H9 (cell line): ENCODE data around the gene TDP2. TPM values are rescaled to one million over a fixed set of nuclear protein-coding genes. Genes with fewer than 3 reads are reported as not detected.
"Not testable (repeated sequence)": the region's sequence is repeated elsewhere in the genome, so short reads cannot be mapped to it uniquely, and the experiment has no call there.

ENCODE experiments used
- DNase-seq: peaks from one replicate; pipeline ENCODE4 v3.0.0-alpha.2; 2017
- H2AFZ ChIP-seq: one replicate; pipeline ENCODE4 v1.6.1; 2013; ENCODE audit warnings: mild to moderate bottlenecking, low read length, control low read depth, moderate library complexity
- H2AK5ac ChIP-seq: 2 replicates; pipeline ENCODE4 v1.6.1; 2013; ENCODE audit warnings: low read length, control low read depth, mixed read lengths; ENCODE audit not compliant: insufficient read length
- H2BK120ac ChIP-seq: one replicate; pipeline ENCODE4 v1.6.1; 2013; ENCODE audit warnings: low read depth, mild to moderate bottlenecking, low read length, control low read depth, inconsistent platforms; ENCODE audit not compliant: poor library complexity, severe bottlenecking
- H2BK12ac ChIP-seq: 2 replicates; pipeline ENCODE4 v1.6.1; 2013; ENCODE audit warnings: low read length, control low read depth, mixed read lengths, low read depth; ENCODE audit not compliant: insufficient read length
- H2BK15ac ChIP-seq: 2 replicates; pipeline ENCODE4 v1.6.1; 2013; ENCODE audit warnings: low read depth, low read length, control low read depth
- H2BK20ac ChIP-seq: one replicate; pipeline ENCODE4 v1.6.1; 2013; ENCODE audit warnings: low read depth, mild to moderate bottlenecking, low read length, control low read depth, inconsistent platforms; ENCODE audit not compliant: poor library complexity, severe bottlenecking
- H2BK5ac ChIP-seq: 2 replicates; pipeline ENCODE4 v1.6.1; 2013; ENCODE audit warnings: low read length, control low read depth, mixed read lengths; ENCODE audit not compliant: insufficient read length
- H3K14ac ChIP-seq: 2 replicates; pipeline ENCODE4 v1.6.1; 2013; ENCODE audit warnings: low read length, control low read depth; ENCODE audit not compliant: insufficient read depth
- H3K18ac ChIP-seq: 2 replicates; pipeline ENCODE4 v1.6.1; 2013; ENCODE audit warnings: low read depth, mild to moderate bottlenecking, mixed read lengths, low read length, control low read depth; ENCODE audit not compliant: insufficient read length
- H3K23ac ChIP-seq: 2 replicates; pipeline ENCODE4 v1.6.1; 2013; ENCODE audit warnings: low read length, control low read depth, mixed read lengths, low read depth; ENCODE audit not compliant: insufficient read length
- H3K23me2 ChIP-seq: 2 replicates; pipeline ENCODE4 v1.6.1; 2013; ENCODE audit warnings: low read depth, mild to moderate bottlenecking, mixed read lengths, low read length, control low read depth; ENCODE audit not compliant: insufficient read length, poor library complexity, severe bottlenecking
- H3K27ac ChIP-seq: 2 replicates; pipeline ENCODE4 v1.5.1; 2013; ENCODE audit warnings: low read length, control low read depth, mixed read lengths, low read depth; ENCODE audit not compliant: insufficient read length
- H3K27me3 ChIP-seq: 2 replicates; pipeline ENCODE4 v1.6.1; 2013; ENCODE audit warnings: low read length, control low read depth, inconsistent platforms; ENCODE audit not compliant: insufficient read depth
- H3K4ac ChIP-seq: 2 replicates; pipeline ENCODE4 v1.6.1; 2013; ENCODE audit warnings: low read depth, mild to moderate bottlenecking, control low read depth, inconsistent platforms, low read length, moderate library complexity
- H3K4me1 ChIP-seq: 2 replicates; pipeline ENCODE4 v1.6.1; 2013; ENCODE audit warnings: low read length, control low read depth, inconsistent platforms; ENCODE audit not compliant: insufficient read depth
- H3K4me2 ChIP-seq: 2 replicates; pipeline ENCODE4 v1.6.1; 2013; ENCODE audit warnings: low read length, control low read depth, mixed read lengths; ENCODE audit not compliant: insufficient read length, insufficient read depth
- H3K56ac ChIP-seq: 2 replicates; pipeline ENCODE4 v1.6.1; 2013; ENCODE audit warnings: low read depth, mild to moderate bottlenecking, mixed read lengths, low read length, control low read depth; ENCODE audit not compliant: insufficient read length
- H3K79me1 ChIP-seq: 2 replicates; pipeline ENCODE4 v1.6.1; 2013; ENCODE audit warnings: low read depth, mild to moderate bottlenecking, moderate library complexity, low read length, control low read depth, inconsistent platforms; ENCODE audit not compliant: insufficient read depth, poor library complexity, severe bottlenecking
- H3K79me2 ChIP-seq: 2 replicates; pipeline ENCODE4 v1.6.1; 2013; ENCODE audit warnings: low read length, control low read depth, inconsistent platforms; ENCODE audit not compliant: insufficient read depth
- H3K9ac ChIP-seq: 2 replicates; pipeline ENCODE4 v1.6.1; 2013; ENCODE audit warnings: low read length, control low read depth, mixed read lengths; ENCODE audit not compliant: insufficient read length; ENCODE audit errors: extremely low read depth
- H3K9me3 ChIP-seq: one replicate; pipeline ENCODE4 v1.6.1; 2013; ENCODE audit warnings: low read depth, low read length, inconsistent platforms; ENCODE audit not compliant: control insufficient read depth
- H3T11ph ChIP-seq: one replicate; pipeline ENCODE4 v1.6.1; 2013; ENCODE audit warnings: mild to moderate bottlenecking, low read length, control low read depth, inconsistent platforms
- H4K20me1 ChIP-seq: one replicate; pipeline ENCODE4 v1.6.1; 2013; ENCODE audit not compliant: control insufficient read depth, insufficient read length, insufficient read depth
- H4K5ac ChIP-seq: 2 replicates; pipeline ENCODE4 v1.6.1; 2013; ENCODE audit warnings: low read depth, mild to moderate bottlenecking, mixed read lengths, low read length, control low read depth; ENCODE audit not compliant: insufficient read length
- H4K8ac ChIP-seq: replicated peaks from 2 replicates; pipeline ENCODE4 v1.6.1; 2013; ENCODE audit warnings: low read length, control low read depth, mixed read lengths, low read depth; ENCODE audit not compliant: insufficient read length
- H4K91ac ChIP-seq: 2 replicates; pipeline ENCODE4 v1.6.1; 2013; ENCODE audit warnings: low read depth, mild to moderate bottlenecking, moderate library complexity, mixed read lengths, low read length, control low read depth; ENCODE audit not compliant: insufficient read length
- H3K27ac Mint-ChIP-seq, 3 experiments: 2 replicates in 2 of 3; 3 replicates in 1 of 3; pipeline ENCODE4 v1.8.0; 2020 to 2021; ENCODE audit warnings: mixed read lengths in 3 of 3, mild to moderate bottlenecking in 1 of 3, moderate library complexity in 1 of 3
- H3K27me3 Mint-ChIP-seq: 2 replicates; pipeline ENCODE4 v1.8.0; 2021; ENCODE audit warnings: low read depth, mild to moderate bottlenecking, moderate library complexity, mixed read lengths
- H3K36me3 Mint-ChIP-seq, 3 experiments: 2 replicates in 2 of 3; 3 replicates in 1 of 3; pipeline ENCODE4 v1.8.0; 2020 to 2021; ENCODE audit warnings: low read depth in 3 of 3, mixed read lengths in 3 of 3; ENCODE audit not compliant: insufficient read depth in 1 of 3
- H3K4me1 Mint-ChIP-seq, 2 experiments: 2 replicates each; pipeline ENCODE4 v1.8.0; 2020; ENCODE audit warnings: mixed read lengths in 2 of 2
- H3K4me3 Mint-ChIP-seq, 2 experiments: 2 replicates in 1 of 2; 3 replicates in 1 of 2; pipeline ENCODE4 v1.8.0; 2020 to 2021; ENCODE audit warnings: mild to moderate bottlenecking in 2 of 2, mixed read lengths in 2 of 2, moderate library complexity in 1 of 2
- H3K9me3 Mint-ChIP-seq, 2 experiments: 2 replicates in 1 of 2; 3 replicates in 1 of 2; pipeline ENCODE4 v1.8.0; 2020; ENCODE audit warnings: mild to moderate bottlenecking in 2 of 2, mixed read lengths in 2 of 2, moderate library complexity in 1 of 2
- CTCF ChIP-seq: fragments of 200-600 bp; sonication (generic); conservative IDR thresholded peaks from 3 replicates; pipeline ENCODE4 v1.8.0; 2021; ENCODE audit warnings: antibody characterized with exemption, mild to moderate bottlenecking
- WGBS: extraction: QIAGEN DNeasy Blood & Tissue Kit; methylation state at CpG from one replicate; pipeline ENCODE4 v1.1.7; 2013; ENCODE audit warnings: missing lambda C conversion rate, low lambda C conversion rate, mixed read lengths; ENCODE audit not compliant: insufficient read length; ENCODE audit errors: extremely low coverage; 5-methylcytosine and 5-hydroxymethylcytosine counted together
- total RNA-seq: library from RNA; stranded (reverse); gene quantifications from 2 replicates; pipeline ENCODE4 v1.2.1, GENCODE V29; 2021

The TDP2 gene
- total RNA-seq, 1 experiment from 2014 or later, result 55.6 TPM

GRCh38 chr6:24672620-24673182, 6.0 kb upstream of the TDP2 start:
- Histone ChIP-seq H4K8ac (no peak overlapping the region), H2BK120ac (no peak overlapping the region), H2BK12ac (no peak overlapping the region), H4K20me1 (no peaks in the 10 kb centered on the region), H2BK20ac (no peak overlapping the region), H3K9ac (no peak overlapping the region), H3K23me2 (no peaks in the 10 kb centered on the region), H3K18ac (no peak overlapping the region), H3K14ac (no peak overlapping the region), H2AFZ (no peak overlapping the region), H3K9me3 (peaks cover 30% of the 10 kb centered on the region), H3T11ph (no peak overlapping the region), H2AK5ac (no peak overlapping the region), H3K4me2 (no peak overlapping the region), H3K27ac (no peak overlapping the region), H2BK5ac (no peak overlapping the region), H2BK15ac (no peak overlapping the region), H3K23ac (no peak overlapping the region), H3K56ac (no peak overlapping the region), H3K79me1 (no peaks in the 10 kb centered on the region), H3K27me3 (no peaks in the 10 kb centered on the region), H3K4ac (no peak overlapping the region), H4K91ac (no peak overlapping the region), H4K5ac (no peak overlapping the region), H3K4me1 (no peaks in the 10 kb centered on the region), H3K79me2 (no peaks in the 10 kb centered on the region)
- WGBS, result no CpG with 5 or more reads among the region's 6 CpGs
- no peak for TF ChIP-seq CTCF
- Mint-ChIP-seq H3K27me3 (peaks cover 1% of the 10 kb centered on the region), H3K4me1 (no peaks in the 10 kb centered on the region), H3K9me3 (peaks cover 65 to 72% of the 10 kb centered on the region in 2 experiments), H3K4me3 (no peak overlapping the region), H3K36me3 (peaks cover 67 to 71% (median 68%) of the 10 kb centered on the region in 3 experiments), H3K27ac (no peak overlapping the region)
- no peak for DNase-seq

- WGBS, result no CpG with 5 or more reads among the region's 4 CpGs
- peaks cover 30% of the 10 kb centered on the region for H3K9me3 ChIP-seq
- H3K56ac ChIP-seq, H3K27me3 Mint-ChIP-seq, H3K14ac ChIP-seq, H2AFZ ChIP-seq, H3K27me3 ChIP-seq, H4K5ac ChIP-seq, H2BK20ac ChIP-seq, H4K20me1 ChIP-seq, H2BK15ac ChIP-seq, H3K4me2 ChIP-seq, H3K4me1 Mint-ChIP-seq, H2BK120ac ChIP-seq, H2BK12ac ChIP-seq, H3K18ac ChIP-seq, H3K27ac ChIP-seq, H4K8ac ChIP-seq, H2AK5ac ChIP-seq, H3K4me1 ChIP-seq, H3K23ac ChIP-seq, DNase-seq, H3K4me3 Mint-ChIP-seq, H2BK5ac ChIP-seq, H4K91ac ChIP-seq, H3K9ac ChIP-seq, H3K79me2 ChIP-seq, H3K23me2 ChIP-seq, H3K27ac Mint-ChIP-seq, H3K79me1 ChIP-seq, H3K4ac ChIP-seq, H3T11ph ChIP-seq: not testable (repeated sequence)
- peaks cover 64 to 78% (median 66%) of the 10 kb centered on the region in 3 experiments for H3K36me3 Mint-ChIP-seq
- H3K9me3 Mint-ChIP-seq, result peaks cover 65 to 72% of the 10 kb centered on the region in 2 experiments
Measured at GRCh38 chr6:24671077-24671476, 4.4 kb upstream of the TDP2 start.
